GM19372 (cell line): Measurements from ENCODE around the gene TTLL1.

Source experiments
- ATAC-seq: cut with Tn5 transposase; IDR thresholded peaks from one replicate; pipeline ENCODE4 v1.9.1; 2021; ENCODE audit warnings: mild to moderate bottlenecking, low read depth, moderate library complexity; ENCODE audit not compliant: unreplicated experiment

The TTLL1 gene

GRCh38 chr22:43014869-43015676, 74.1 kb downstream of the TTLL1 start, which contains the start of gene PACSIN2:
PACSIN2 (minus strand) TSS chr22:43015149; CDS start chr22:42912080, 103,069 bp downstream.
- peak; percentile 93 for ATAC-seq

GRCh38 chr22:43014316-43014868, 74.8 kb downstream of the TTLL1 start:
- ATAC-seq, result no peak

- ATAC-seq, result no peak
Observed at GRCh38 chr22:43013355-43014315, 75.6 kb downstream of the TTLL1 start.

GRCh38 chr22:43012390-43012789, 76.8 kb downstream of the TTLL1 start:
- ATAC-seq, result no peak

GRCh38 chr22:43011079-43011478, 78.1 kb downstream of the TTLL1 start:
- no peak for ATAC-seq

GRCh38 chr22:43009444-43009843, 79.7 kb downstream of the TTLL1 start:
- ATAC-seq, result no peak

GRCh38 chr22:43008921-43009320, 80.3 kb downstream of the TTLL1 start:
- ATAC-seq, result no peak

- no peak for ATAC-seq
Observed at GRCh38 chr22:43008509-43008908, 80.7 kb downstream of the TTLL1 start.

- ATAC-seq, result no peak
Observed at GRCh38 chr22:43007519-43008102, 81.6 kb downstream of the TTLL1 start.

GRCh38 chr22:43006753-43007152, 82.4 kb downstream of the TTLL1 start:
- no peak for ATAC-seq

GRCh38 chr22:43006016-43006505, 83.1 kb downstream of the TTLL1 start:
- no peak for ATAC-seq

- ATAC-seq, result no peak
Observed at GRCh38 chr22:43005106-43005505, 84.1 kb downstream of the TTLL1 start.

GRCh38 chr22:43004362-43005035, 84.7 kb downstream of the TTLL1 start:
- no peak for ATAC-seq

GRCh38 chr22:43002202-43002586, 87.0 kb downstream of the TTLL1 start:
- no peak for ATAC-seq

GRCh38 chr22:43001271-43002201, 87.7 kb downstream of the TTLL1 start:
- no peak for ATAC-seq

GRCh38 chr22:43000441-43001175, 88.6 kb downstream of the TTLL1 start:
- no peak for ATAC-seq

GRCh38 chr22:42997582-42998090, 91.6 kb downstream of the TTLL1 start:
- ATAC-seq, result no peak
